Neural cell (in vitro differentiated cells): ENCODE measurements around the gene EYA3. TPM values are rescaled to one million over a fixed set of nuclear protein-coding genes. Genes with fewer than 3 reads are reported as not detected.

Experiments
- H2AFZ ChIP-seq: fragments of 200-600, 300-800 bp; sonication (generic), shearing (Covaris generic); 2 replicates; pipeline ENCODE4 v1.6.0; 2014; ENCODE audit warnings: low read depth, mild to moderate bottlenecking, antibody characterized with exemption, low read length, moderate library complexity
- H3F3A ChIP-seq: fragments of 200-600 bp; shearing (Covaris generic); 2 replicates; pipeline ENCODE4 v1.6.1; 2016; ENCODE audit warnings: mild to moderate bottlenecking, moderate library complexity, mixed read lengths, antibody characterized with exemption, low read length; ENCODE audit not compliant: insufficient read depth, poor library complexity, severe bottlenecking
- H3K27ac ChIP-seq: fragments of 200-600, 300-800 bp; sonication (generic), shearing (Covaris generic); 2 replicates; pipeline ENCODE4 v1.5.1; 2014; ENCODE audit warnings: mild to moderate bottlenecking, low read length, moderate library complexity
- H3K27me3 ChIP-seq: fragments of 300-800, 200-600 bp; sonication (generic), shearing (Covaris generic); 2 replicates; pipeline ENCODE4 v1.6.0; 2014; ENCODE audit warnings: mild to moderate bottlenecking, low read depth, low read length, moderate library complexity; ENCODE audit not compliant: insufficient read depth
- H3K36me3 ChIP-seq: fragments of 300-800, 200-600 bp; sonication (generic), shearing (Covaris generic); 2 replicates; pipeline ENCODE4 v1.5.1; 2014; ENCODE audit warnings: mild to moderate bottlenecking, antibody characterized with exemption, low read length, moderate library complexity; ENCODE audit not compliant: insufficient read depth
- H3K4me2 ChIP-seq: fragments of 300-800, 200-600 bp; sonication (generic), shearing (Covaris generic); 2 replicates; pipeline ENCODE4 v1.6.0; 2014; ENCODE audit warnings: mild to moderate bottlenecking, low read length
- H3K4me3 ChIP-seq: fragments of 300-800, 200-600 bp; sonication (generic), shearing (Covaris generic); 2 replicates; pipeline ENCODE4 v1.5.1; 2014; ENCODE audit warnings: mild to moderate bottlenecking, low read length, moderate library complexity
- H3K79me2 ChIP-seq: fragments of 200-600 bp; shearing (Covaris generic); replicated peaks from 2 replicates; pipeline ENCODE4 v1.6.0; 2014; ENCODE audit warnings: mild to moderate bottlenecking, low read length, moderate library complexity; ENCODE audit not compliant: insufficient read depth
- H3K9ac ChIP-seq: fragments of 300-800, 200-600 bp; sonication (generic), shearing (Covaris generic); 2 replicates; pipeline ENCODE4 v1.6.1; 2016; ENCODE audit warnings: mild to moderate bottlenecking, low read length, mixed read lengths
- H3K9me2 ChIP-seq: fragments of 200-600 bp; shearing (Covaris generic); 2 replicates; pipeline ENCODE4 v1.6.1; 2016; ENCODE audit warnings: mild to moderate bottlenecking, low read length, mixed read lengths; ENCODE audit not compliant: insufficient read depth
- H3K9me3 ChIP-seq: fragments of 200-600, 300-800 bp; sonication (generic), shearing (Covaris generic); 2 replicates; pipeline ENCODE4 v1.6.1; 2016; ENCODE audit warnings: mild to moderate bottlenecking, mixed run types, low read length, moderate library complexity, mixed read lengths
- H4K20me1 ChIP-seq: fragments of 200-600 bp; shearing (Covaris generic); 2 replicates; pipeline ENCODE4 v1.6.1; 2016; ENCODE audit warnings: mild to moderate bottlenecking, mixed run types; ENCODE audit not compliant: insufficient read depth
- EP300 ChIP-seq: fragments of 450-650 bp; conservative IDR thresholded peaks from 2 replicates; pipeline ENCODE4 v1.6.1; 2014; ENCODE audit warnings: antibody characterized with exemption, mild to moderate bottlenecking, moderate library complexity; ENCODE audit not compliant: poor library complexity, severe bottlenecking
- EZH2 ChIP-seq: fragments of 200-600, 300-800 bp; shearing (Covaris generic), sonication (generic); IDR thresholded peaks from 2 replicates; pipeline ENCODE4 v1.6.1; 2014; ENCODE audit warnings: antibody characterized with exemption, low read length, borderline replicate concordance, mild to moderate bottlenecking; ENCODE audit not compliant: insufficient read depth, poor library complexity, severe bottlenecking
- MXI1 ChIP-seq: fragments of 450-650 bp; conservative IDR thresholded peaks from 2 replicates; pipeline ENCODE4 v1.6.1; 2014; ENCODE audit warnings: antibody characterized with exemption, mild to moderate bottlenecking; ENCODE audit not compliant: poor library complexity, severe bottlenecking
- POLR2AphosphoS5 ChIP-seq: IDR thresholded peaks from 2 replicates; pipeline ENCODE4 v1.6.1; 2012
- RAD21 ChIP-seq: fragments of 450-650 bp; conservative IDR thresholded peaks from 2 replicates; pipeline ENCODE4 v1.6.1; 2014; ENCODE audit warnings: antibody characterized with exemption, mild to moderate bottlenecking, moderate library complexity
- SMC3 ChIP-seq: fragments of 450-650 bp; conservative IDR thresholded peaks from 2 replicates; pipeline ENCODE4 v1.6.1; 2014; ENCODE audit warnings: antibody characterized with exemption, mild to moderate bottlenecking, moderate library complexity; ENCODE audit not compliant: poor library complexity
- TAF1 ChIP-seq: IDR thresholded peaks from 2 replicates; pipeline ENCODE4 v1.6.1; 2012; ENCODE audit warnings: low read depth
- polyA plus RNA-seq: library from polyadenylated mRNA; depleted of rRNA; stranded (reverse); fragments of >200 nt; gene quantifications from 2 replicates; pipeline ENCODE4 v1.2.3, GENCODE V29; 2014
- TF ChIP-seq, protein P1 (sequence below): fragments of 450-650 bp; IDR thresholded peaks from 2 replicates; pipeline ENCODE4 v1.5.1; 2014; ENCODE audit warnings: antibody characterized with exemption, mild to moderate bottlenecking, moderate library complexity; ENCODE audit not compliant: poor library complexity, severe bottlenecking
- TF ChIP-seq, protein P2 (sequence below): IDR thresholded peaks from 2 replicates; pipeline ENCODE4 v1.6.1; 2012; ENCODE audit warnings: borderline replicate concordance

Gene EYA3
- polyA plus RNA-seq, 1 donor from 2014 or later, result 11.2 TPM

DNA sequence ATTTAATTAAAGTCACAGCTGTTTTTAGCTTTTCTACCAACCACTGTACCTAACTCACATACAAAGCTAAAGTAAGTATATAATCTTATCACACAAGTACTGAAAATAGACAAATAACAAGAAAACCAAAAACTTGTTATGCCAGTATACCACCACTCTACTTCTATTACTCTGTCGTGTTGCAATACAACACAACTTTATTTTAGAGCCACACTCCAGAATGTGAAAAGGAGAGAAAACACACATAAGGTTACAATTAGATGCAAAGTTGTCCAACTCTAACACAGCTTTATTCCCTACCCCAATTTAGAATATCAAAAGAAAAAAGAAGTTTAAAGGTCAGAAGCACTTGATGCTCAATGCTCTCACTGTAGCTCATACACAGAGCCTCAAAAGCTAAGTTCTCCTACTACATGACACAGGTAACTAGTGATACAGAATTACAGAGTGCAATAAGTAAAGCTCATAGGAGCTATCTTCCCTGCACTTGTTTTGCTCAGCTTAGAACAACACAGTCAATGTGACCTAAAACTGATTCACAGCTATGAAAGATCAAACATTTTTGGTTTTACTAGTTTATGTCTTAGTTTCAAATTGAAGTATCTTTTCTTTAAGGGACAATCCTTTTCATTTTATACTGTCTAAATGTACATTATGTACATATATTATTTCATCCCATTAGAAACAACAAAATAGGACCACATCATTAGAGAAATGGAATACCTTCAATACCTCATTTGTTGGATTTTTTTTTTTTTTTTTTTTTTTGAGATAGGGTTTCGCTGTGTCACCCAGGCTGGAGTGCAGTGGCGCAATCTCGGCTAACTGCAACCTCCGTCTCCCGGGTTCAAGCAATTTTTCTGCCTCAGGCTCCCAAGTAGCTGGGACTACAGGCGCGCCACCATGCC lies 29.2 kb downstream of the EYA3 start:
- no peak overlapping the region for H3K4me2 ChIP-seq
- no peak overlapping the region for H3K9ac ChIP-seq
- TF ChIP-seq EZH2, result no peak
- TF ChIP-seq, protein P1, sequence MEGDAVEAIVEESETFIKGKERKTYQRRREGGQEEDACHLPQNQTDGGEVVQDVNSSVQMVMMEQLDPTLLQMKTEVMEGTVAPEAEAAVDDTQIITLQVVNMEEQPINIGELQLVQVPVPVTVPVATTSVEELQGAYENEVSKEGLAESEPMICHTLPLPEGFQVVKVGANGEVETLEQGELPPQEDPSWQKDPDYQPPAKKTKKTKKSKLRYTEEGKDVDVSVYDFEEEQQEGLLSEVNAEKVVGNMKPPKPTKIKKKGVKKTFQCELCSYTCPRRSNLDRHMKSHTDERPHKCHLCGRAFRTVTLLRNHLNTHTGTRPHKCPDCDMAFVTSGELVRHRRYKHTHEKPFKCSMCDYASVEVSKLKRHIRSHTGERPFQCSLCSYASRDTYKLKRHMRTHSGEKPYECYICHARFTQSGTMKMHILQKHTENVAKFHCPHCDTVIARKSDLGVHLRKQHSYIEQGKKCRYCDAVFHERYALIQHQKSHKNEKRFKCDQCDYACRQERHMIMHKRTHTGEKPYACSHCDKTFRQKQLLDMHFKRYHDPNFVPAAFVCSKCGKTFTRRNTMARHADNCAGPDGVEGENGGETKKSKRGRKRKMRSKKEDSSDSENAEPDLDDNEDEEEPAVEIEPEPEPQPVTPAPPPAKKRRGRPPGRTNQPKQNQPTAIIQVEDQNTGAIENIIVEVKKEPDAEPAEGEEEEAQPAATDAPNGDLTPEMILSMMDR, result no peak
- no peak for TF ChIP-seq TAF1
- no peak for TF ChIP-seq RAD21
- no peak for TF ChIP-seq POLR2AphosphoS5
- TF ChIP-seq SMC3, result no peak
- no peak for TF ChIP-seq MXI1
- H2AFZ ChIP-seq, result no peak overlapping the region
- no peaks in the 10 kb centered on the region for H3F3A ChIP-seq
- no peaks in the 10 kb centered on the region for H3K9me2 ChIP-seq
- H4K20me1 ChIP-seq, result no peaks in the 10 kb centered on the region
- H3K79me2 ChIP-seq, result no peaks in the 10 kb centered on the region
- no peaks in the 10 kb centered on the region for H3K27me3 ChIP-seq
- no peaks in the 10 kb centered on the region for H3K36me3 ChIP-seq
- no peak overlapping the region for H3K27ac ChIP-seq
- no peak overlapping the region for H3K4me3 ChIP-seq
- H3K9me3 ChIP-seq, result no peaks in the 10 kb centered on the region

DNA sequence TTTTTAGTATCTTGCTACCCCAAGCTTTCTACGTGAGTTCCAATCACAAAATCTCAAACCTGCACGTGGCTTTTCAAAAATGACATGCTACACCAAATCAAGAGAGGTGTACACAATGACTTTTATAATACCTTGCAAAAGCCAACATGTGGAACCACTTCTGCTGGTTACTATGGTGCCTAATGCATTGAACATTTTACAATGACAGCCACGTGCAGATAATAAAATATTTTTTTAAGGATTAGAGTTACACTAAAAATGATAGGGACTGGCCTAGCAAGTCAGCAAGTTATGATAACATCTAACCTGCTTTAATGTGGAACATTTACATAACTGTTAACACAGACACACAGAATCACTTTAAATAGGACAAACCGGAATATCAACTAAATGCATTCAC lies 30.2 kb downstream of the EYA3 start:
- Histone ChIP-seq H2AFZ (no peak overlapping the region), H3K9me3 (no peaks in the 10 kb centered on the region), H3K27ac (no peak overlapping the region), H3K4me2 (no peak overlapping the region), H3K79me2 (no peaks in the 10 kb centered on the region), H3K4me3 (no peak overlapping the region), H3F3A (no peaks in the 10 kb centered on the region), H3K9ac (no peak overlapping the region), H3K36me3 (no peaks in the 10 kb centered on the region), H3K27me3 (no peaks in the 10 kb centered on the region), H4K20me1 (no peaks in the 10 kb centered on the region), H3K9me2 (no peaks in the 10 kb centered on the region)
- TF ChIP-seq MXI1 (no peak), EZH2 (no peak), SMC3 (no peak), RAD21 (no peak), EP300 (no peak), TAF1 (no peak), POLR2AphosphoS5 (no peak)
- TF ChIP-seq, protein P2, sequence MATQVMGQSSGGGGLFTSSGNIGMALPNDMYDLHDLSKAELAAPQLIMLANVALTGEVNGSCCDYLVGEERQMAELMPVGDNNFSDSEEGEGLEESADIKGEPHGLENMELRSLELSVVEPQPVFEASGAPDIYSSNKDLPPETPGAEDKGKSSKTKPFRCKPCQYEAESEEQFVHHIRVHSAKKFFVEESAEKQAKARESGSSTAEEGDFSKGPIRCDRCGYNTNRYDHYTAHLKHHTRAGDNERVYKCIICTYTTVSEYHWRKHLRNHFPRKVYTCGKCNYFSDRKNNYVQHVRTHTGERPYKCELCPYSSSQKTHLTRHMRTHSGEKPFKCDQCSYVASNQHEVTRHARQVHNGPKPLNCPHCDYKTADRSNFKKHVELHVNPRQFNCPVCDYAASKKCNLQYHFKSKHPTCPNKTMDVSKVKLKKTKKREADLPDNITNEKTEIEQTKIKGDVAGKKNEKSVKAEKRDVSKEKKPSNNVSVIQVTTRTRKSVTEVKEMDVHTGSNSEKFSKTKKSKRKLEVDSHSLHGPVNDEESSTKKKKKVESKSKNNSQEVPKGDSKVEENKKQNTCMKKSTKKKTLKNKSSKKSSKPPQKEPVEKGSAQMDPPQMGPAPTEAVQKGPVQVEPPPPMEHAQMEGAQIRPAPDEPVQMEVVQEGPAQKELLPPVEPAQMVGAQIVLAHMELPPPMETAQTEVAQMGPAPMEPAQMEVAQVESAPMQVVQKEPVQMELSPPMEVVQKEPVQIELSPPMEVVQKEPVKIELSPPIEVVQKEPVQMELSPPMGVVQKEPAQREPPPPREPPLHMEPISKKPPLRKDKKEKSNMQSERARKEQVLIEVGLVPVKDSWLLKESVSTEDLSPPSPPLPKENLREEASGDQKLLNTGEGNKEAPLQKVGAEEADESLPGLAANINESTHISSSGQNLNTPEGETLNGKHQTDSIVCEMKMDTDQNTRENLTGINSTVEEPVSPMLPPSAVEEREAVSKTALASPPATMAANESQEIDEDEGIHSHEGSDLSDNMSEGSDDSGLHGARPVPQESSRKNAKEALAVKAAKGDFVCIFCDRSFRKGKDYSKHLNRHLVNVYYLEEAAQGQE, result no peak
- TF ChIP-seq, protein P1, result no peak
